Measurements from ENCODE around the gene KDM4E. TPM values are rescaled to one million over a fixed set of nuclear protein-coding genes. Genes with fewer than 3 reads are reported as not detected.
"Not testable (repeated sequence)": the region's sequence is repeated elsewhere in the genome, so short reads cannot be mapped to it uniquely, and the experiment has no call there.

The KDM4E gene
- total RNA-seq, 1 donor from 2014 or later = not detected

- Mint-ChIP-seq H3K4me3 (no peak overlapping the region), H3K27ac (no peak overlapping the region), H3K4me1 (ENCODE audit: unreplicated experiment) (peaks cover 5% of the 10 kb centered on the region), H3K9me3 (peaks cover 4% of the 10 kb centered on the region), H3K36me3 (no peaks in the 10 kb centered on the region), H3K27me3 (peaks cover 13% of the 10 kb centered on the region)
- no peak for TF ChIP-seq CTCF (conservative IDR thresholded peaks at IDR 0.05)
- DNase-seq (ENCODE audit: extremely low spot score, unreplicated experiment) = no peak
Measured at GRCh38 chr11:95042239-95042638, 17.2 kb downstream of the KDM4E start.

GRCh38 chr11:95042906-95043305, 17.8 kb downstream of the KDM4E start:
- Mint-ChIP-seq H3K9me3 (peaks cover 4% of the 10 kb centered on the region), H3K4me1 (ENCODE audit: unreplicated experiment) (peaks cover 5% of the 10 kb centered on the region), H3K4me3 (no peak overlapping the region), H3K27ac (no peak overlapping the region), H3K27me3 (peaks cover 13% of the 10 kb centered on the region), H3K36me3 (no peaks in the 10 kb centered on the region)
- DNase-seq (ENCODE audit: extremely low spot score, unreplicated experiment) = no peak
- no peak for TF ChIP-seq CTCF (conservative IDR thresholded peaks at IDR 0.05)

DNA sequence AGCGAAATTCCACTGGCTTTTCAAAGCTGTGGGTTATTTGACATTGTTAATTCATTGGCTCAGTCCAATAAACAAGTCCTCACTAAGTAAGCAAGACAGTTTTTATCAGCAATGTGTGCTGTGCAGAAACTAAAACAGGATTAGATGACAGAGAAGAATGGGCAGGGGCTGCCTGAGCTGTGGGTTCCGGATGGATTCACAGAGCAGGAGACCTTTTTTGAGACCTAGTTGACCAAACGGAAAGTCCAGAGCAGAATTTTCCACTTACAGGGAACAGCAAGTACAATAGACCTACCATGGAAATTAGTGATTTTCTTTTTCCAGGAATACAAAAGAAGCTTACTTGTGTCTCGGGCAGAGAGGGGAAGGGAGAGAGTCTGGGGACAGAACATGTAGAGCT, 19.0 kb downstream of the KDM4E start:
- no peak overlapping the region for H3K4me3 Mint-ChIP-seq
- H3K36me3 Mint-ChIP-seq = no peaks in the 10 kb centered on the region
- peaks cover 13% of the 10 kb centered on the region for H3K27me3 Mint-ChIP-seq
- TF ChIP-seq CTCF (conservative IDR thresholded peaks at IDR 0.05) = no peak
- H3K27ac Mint-ChIP-seq = no peak overlapping the region
- H3K9me3 Mint-ChIP-seq = no peaks in the 10 kb centered on the region
- no peak for DNase-seq (ENCODE audit: extremely low spot score, unreplicated experiment)
- peaks cover 5% of the 10 kb centered on the region for H3K4me1 Mint-ChIP-seq (ENCODE audit: unreplicated experiment)

GRCh38 chr11:95045812-95046211, 20.8 kb downstream of the KDM4E start:
- no peaks in the 10 kb centered on the region for H3K9me3 Mint-ChIP-seq
- no peak for DNase-seq (ENCODE audit: extremely low spot score, unreplicated experiment)
- no peak overlapping the region for H3K4me3 Mint-ChIP-seq
- H3K36me3 Mint-ChIP-seq = no peaks in the 10 kb centered on the region
- peaks cover 5% of the 10 kb centered on the region for H3K4me1 Mint-ChIP-seq (ENCODE audit: unreplicated experiment)
- no peak overlapping the region for H3K27ac Mint-ChIP-seq
- no peak for TF ChIP-seq CTCF (conservative IDR thresholded peaks at IDR 0.05)
- peaks cover 13% of the 10 kb centered on the region for H3K27me3 Mint-ChIP-seq

DNA sequence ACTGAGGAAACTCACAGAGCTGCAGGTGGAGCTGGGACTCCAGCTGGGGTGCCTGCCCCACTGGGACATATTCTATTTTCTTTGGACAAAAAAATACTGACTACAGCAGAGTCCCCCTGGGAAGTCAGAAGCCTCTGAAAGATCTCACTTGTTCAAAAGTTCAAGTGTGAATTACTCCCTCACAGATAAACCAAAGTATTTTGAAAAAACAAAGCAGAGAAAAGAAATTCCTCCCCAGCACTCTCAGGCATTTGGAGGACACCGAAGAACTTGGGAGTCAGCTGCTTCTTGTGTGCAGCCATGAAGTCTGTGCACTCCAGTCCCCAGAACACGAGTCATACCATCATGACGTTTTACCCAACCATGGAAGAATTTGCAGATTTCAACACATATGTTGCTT, 24.1 kb downstream of the KDM4E start, which contains the start of gene KDM4F:
Gene KDM4F (plus strand): TSS at position 301 of the 400 bp plus-strand sequence.
- not testable (repeated sequence) for H3K9me3 Mint-ChIP-seq; H3K27ac Mint-ChIP-seq; H3K36me3 Mint-ChIP-seq; H3K4me1 Mint-ChIP-seq (ENCODE audit: unreplicated experiment); H3K4me3 Mint-ChIP-seq; DNase-seq (ENCODE audit: extremely low spot score, unreplicated experiment)
- peaks cover 13% of the 10 kb centered on the region for H3K27me3 Mint-ChIP-seq

GRCh38 chr11:95050595-95051202, 25.6 kb downstream of the KDM4E start:
- H3K9me3 Mint-ChIP-seq = peaks cover 3% of the 10 kb centered on the region
- peaks cover 17% of the 10 kb centered on the region for H3K27me3 Mint-ChIP-seq
- DNase-seq (ENCODE audit: extremely low spot score, unreplicated experiment) = no peak
- H3K4me1 Mint-ChIP-seq (ENCODE audit: unreplicated experiment) = no peaks in the 10 kb centered on the region
- TF ChIP-seq CTCF (conservative IDR thresholded peaks at IDR 0.05) = no peak
- no peaks in the 10 kb centered on the region for H3K36me3 Mint-ChIP-seq
- no peak overlapping the region for H3K27ac Mint-ChIP-seq
- H3K4me3 Mint-ChIP-seq = no peak overlapping the region

All from type B pancreatic cell (in vitro differentiated cells).